Renal pelvis (tissue), 12 donors: Measurements from ENCODE around the gene SLC2A11. TPM values are rescaled to one million over a fixed set of nuclear protein-coding genes. Genes with fewer than 3 reads are reported as not detected.
A peak's percentile ranks its signal among the peaks of the same experiment; 100 is the strongest.

Experiments used
- DNase-seq: peaks from one replicate; pipeline ENCODE4 v3.0.0-alpha.2; 2013
- long read RNA-seq, 16 experiments: transcript quantifications; one replicate each; lab custom pipeline, GENCODE V29; 2026
- polyA plus RNA-seq, 3 donors: library from polyadenylated mRNA; unstranded; fragments of 120-200 nt; gene quantifications; one replicate each; pipeline ENCODE4 v1.2.1, GENCODE V29; 2013; ENCODE audit not compliant: insufficient read length in 3 of 3

Gene SLC2A11, protein sequence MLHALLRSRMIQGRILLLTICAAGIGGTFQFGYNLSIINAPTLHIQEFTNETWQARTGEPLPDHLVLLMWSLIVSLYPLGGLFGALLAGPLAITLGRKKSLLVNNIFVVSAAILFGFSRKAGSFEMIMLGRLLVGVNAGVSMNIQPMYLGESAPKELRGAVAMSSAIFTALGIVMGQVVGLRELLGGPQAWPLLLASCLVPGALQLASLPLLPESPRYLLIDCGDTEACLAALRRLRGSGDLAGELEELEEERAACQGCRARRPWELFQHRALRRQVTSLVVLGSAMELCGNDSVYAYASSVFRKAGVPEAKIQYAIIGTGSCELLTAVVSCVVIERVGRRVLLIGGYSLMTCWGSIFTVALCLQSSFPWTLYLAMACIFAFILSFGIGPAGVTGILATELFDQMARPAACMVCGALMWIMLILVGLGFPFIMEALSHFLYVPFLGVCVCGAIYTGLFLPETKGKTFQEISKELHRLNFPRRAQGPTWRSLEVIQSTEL
- polyA plus RNA-seq, result 10 to 100 TPM; 22.8 to 68.3 (median 61.5) TPM
- long read RNA-seq, donor 1, partial matches to known transcripts, result 0 of 2 reads
- long read RNA-seq, donor 1, other reads (novel, unspliced or antisense), result 0 of 2 reads
- long read RNA-seq, donor 2, partial matches to known transcripts, result 0 of 2 reads
- long read RNA-seq, donor 2, other reads (novel, unspliced or antisense), result 0 of 2 reads
- long read RNA-seq, donor 3, partial matches to known transcripts, result 19 of 22 reads
- long read RNA-seq, donor 3, other reads (novel, unspliced or antisense), result 0 of 22 reads
- long read RNA-seq, donor 4, partial matches to known transcripts, result 5 of 6 reads
- long read RNA-seq, donor 4, other reads (novel, unspliced or antisense), result 0 of 6 reads
- long read RNA-seq, donor 5, partial matches to known transcripts, result 0 of 1 reads
- long read RNA-seq, donor 5, other reads (novel, unspliced or antisense), result 0 of 1 reads
- long read RNA-seq, donor 6, partial matches to known transcripts, result 27 of 33 reads
- long read RNA-seq, donor 6, other reads (novel, unspliced or antisense), result 0 of 33 reads
- long read RNA-seq, donor 7, partial matches to known transcripts, result 0 of 2 reads
- long read RNA-seq, donor 7, other reads (novel, unspliced or antisense), result 0 of 2 reads
- long read RNA-seq, donor 8, partial matches to known transcripts, result 0 of 1 reads
- long read RNA-seq, donor 8, other reads (novel, unspliced or antisense), result 0 of 1 reads
- long read RNA-seq, donor 9, partial matches to known transcripts, result 6 of 8 reads
- long read RNA-seq, donor 9, other reads (novel, unspliced or antisense), result 0 of 8 reads
- long read RNA-seq, donor 10, partial matches to known transcripts, result 0 of 6 reads
- long read RNA-seq, donor 10, other reads (novel, unspliced or antisense), result 0 of 6 reads
- long read RNA-seq, donor 11, partial matches to known transcripts, result 0 of 2 reads
- long read RNA-seq, donor 11, other reads (novel, unspliced or antisense), result 0 of 2 reads
- long read RNA-seq, donor 12, partial matches to known transcripts, result 5 of 11 reads
- long read RNA-seq, donor 12, other reads (novel, unspliced or antisense), result 0 of 11 reads
- long read RNA-seq, donor 13, partial matches to known transcripts, result 0 of 4 reads
- long read RNA-seq, donor 13, other reads (novel, unspliced or antisense), result 0 of 4 reads
- long read RNA-seq, donor 14, partial matches to known transcripts, result 0 of 5 reads
- long read RNA-seq, donor 14, other reads (novel, unspliced or antisense), result 0 of 5 reads
- long read RNA-seq, donor 15, partial matches to known transcripts, result 5 of 8 reads
- long read RNA-seq, donor 15, other reads (novel, unspliced or antisense), result 0 of 8 reads
- long read RNA-seq, donor 16, partial matches to known transcripts, result 0 of 4 reads
- long read RNA-seq, donor 16, other reads (novel, unspliced or antisense), result 0 of 4 reads

DNA sequence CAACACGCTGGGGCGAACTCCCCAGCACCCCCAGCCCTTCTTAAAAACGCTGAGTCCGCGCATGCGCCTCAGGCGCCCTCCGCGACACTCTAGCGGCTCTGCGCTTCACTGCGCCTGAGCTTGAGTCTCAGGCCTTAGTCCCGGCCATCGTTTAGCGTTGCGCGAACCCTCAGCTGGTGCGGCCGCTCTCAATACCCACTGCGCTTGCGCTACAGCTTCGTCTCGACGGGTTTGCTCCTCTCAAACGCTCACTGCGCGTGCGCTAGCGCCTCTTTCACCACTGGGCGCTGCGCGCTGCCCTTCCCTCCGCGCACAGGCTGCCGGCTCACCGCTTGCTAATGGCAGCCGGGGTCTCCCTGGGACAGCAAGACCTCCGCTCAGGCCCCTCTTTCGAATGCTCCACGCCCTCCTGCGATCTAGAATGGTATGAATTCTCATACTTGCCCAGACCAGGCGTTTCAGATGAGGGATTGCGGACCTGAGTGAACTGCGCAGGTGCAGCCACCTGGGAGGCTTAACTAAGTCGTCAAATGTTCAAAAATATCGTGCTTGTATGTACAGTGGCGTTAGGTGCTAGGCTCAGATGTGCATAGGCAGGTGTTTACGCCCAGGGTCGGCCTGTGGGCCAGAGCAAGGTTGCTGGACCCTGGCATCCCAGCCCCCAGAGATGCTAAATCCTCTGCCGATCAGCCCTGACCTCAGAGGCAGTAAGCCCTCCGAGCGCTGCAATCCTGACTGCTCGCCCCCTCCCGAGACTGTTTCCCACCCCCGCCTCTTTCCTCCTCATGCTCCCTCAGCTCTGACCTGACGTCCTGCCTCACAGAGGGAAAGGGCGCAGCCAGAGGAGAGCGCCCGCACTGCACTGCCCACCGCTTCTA lies at the start of gene SLC2A11:
TSS of gene SLC2A11 (plus strand) at position 270 of the 878 bp plus-strand sequence. CDS start at position 395, 125 bp downstream.
- DNase-seq, result peak; percentile 98

DNA sequence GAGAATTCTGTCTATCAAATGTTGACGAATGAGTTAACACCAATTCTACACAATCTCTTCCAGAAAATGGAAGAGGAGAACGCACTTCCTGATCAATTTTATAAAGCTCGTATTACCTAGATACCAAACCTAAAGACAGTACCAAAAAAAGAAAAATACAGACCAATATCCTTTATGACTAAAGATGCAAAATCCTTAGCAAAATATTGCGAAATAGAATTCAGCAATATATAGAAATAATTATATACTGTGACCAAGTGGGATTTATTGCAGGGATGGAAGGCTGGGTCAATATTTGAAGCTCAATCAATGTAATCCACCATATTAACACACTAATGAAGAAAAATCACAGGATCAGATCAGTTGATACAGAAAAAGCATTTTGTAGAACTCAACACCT lies 45.3 kb upstream of the SLC2A11 start:
- no peak for DNase-seq

DNA sequence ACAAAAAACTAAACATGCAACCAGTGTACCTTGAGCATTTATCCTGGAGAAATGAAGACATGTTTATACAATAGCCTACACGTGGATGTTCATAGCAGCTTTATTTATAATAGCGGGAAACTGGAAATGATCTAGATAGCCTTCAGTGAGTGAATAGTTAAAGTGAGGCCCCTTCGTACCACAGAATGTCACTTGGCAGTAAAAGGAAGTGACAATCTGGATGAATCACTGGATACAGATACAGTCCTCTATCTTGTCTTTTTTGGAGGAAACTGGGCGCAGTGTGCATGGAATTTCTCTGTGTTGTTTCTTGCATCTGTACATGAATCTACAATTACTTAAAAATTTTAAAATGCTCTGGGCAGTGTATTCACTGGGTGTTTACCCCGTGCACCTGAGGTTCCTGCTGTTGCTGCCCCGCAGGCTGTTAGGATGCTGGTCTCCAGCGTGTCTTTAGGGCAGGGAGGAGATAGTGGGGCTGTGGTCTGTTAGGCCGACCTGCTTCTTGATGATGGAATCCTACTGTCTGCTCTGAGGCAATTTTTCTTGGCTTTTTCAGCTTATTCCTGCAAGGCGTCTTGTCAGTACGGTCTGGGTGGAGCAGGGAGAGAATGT lies 42.0 kb upstream of the SLC2A11 start:
- no peak for DNase-seq

DNA sequence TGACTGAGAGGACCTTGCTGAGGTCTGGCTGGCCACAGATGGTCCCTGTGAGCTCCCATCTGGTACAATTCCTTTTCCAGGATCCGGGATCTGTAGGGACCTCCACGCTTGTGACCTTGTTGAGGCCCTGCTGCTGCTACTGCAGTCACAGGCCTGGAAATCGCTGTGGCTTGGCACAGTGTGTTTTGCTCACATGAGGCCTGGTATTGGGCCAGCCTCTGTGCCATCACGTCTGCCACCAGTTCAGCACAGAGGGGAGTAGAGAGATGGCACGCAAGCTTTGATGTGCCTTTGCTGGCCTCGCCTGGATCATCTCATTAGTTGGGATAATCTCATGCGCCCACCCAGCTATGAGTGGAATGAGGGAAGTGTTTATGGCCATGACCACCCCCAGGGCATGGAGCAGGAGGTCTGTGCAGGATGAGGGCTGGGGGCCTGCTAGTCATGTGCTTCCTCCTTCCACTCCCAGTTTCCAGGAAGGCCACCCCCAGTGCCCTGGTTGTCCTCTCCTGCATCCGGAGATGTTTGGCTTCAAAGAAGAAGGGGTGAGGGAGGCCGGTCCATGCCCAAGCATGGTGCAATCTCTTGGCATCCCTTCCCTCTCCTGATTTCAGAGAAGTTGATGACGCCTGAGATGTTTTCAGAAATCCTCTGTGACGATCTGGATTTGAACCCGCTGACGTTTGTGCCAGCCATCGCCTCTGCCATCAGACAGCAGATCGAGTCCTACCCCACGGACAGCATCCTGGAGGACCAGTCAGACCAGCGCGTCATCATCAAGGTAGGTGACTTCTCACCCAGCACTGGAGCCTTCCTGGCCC lies 41.3 kb upstream of the SLC2A11 start:
- no peak for DNase-seq

DNA sequence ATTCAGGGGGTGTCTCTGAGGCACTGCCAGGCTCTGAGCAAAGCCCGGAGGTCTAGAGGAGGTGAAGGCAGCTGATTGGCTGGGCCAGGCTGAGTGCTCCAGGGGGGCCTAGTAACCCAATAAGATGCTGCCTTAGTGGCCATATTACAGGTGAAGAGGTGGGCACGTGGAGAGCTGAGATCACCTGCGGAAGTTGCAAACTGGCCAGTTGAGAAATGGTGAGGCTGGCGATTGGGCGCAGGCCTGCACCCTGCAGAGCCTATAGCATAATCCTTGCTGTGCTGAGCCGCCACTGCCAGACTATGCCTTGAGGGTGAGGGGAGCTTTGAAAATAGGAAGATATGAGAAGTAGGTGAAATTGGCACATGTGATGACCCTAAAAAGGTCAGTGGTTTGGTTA lies 40.5 kb upstream of the SLC2A11 start:
- DNase-seq, result no peak

DNA sequence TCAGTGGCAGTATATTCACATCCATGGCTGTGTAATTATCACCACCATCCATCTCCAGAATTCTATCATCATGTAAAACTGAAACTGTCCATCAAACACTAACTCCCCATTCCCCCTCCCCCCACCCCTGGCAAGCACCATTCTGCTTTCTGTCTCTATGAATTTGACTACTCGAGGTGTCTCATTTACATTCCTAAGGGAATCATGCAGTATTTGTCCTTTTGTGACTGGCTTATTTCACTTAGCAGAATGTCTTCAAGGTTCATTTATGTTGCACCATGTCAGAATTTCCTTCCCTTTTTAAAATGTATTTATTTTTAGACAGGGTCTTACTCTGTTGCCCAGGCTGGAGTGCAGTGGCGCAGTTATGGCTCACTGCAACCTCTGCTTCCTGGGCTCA lies 39.1 kb upstream of the SLC2A11 start:
- no peak for DNase-seq

DNA sequence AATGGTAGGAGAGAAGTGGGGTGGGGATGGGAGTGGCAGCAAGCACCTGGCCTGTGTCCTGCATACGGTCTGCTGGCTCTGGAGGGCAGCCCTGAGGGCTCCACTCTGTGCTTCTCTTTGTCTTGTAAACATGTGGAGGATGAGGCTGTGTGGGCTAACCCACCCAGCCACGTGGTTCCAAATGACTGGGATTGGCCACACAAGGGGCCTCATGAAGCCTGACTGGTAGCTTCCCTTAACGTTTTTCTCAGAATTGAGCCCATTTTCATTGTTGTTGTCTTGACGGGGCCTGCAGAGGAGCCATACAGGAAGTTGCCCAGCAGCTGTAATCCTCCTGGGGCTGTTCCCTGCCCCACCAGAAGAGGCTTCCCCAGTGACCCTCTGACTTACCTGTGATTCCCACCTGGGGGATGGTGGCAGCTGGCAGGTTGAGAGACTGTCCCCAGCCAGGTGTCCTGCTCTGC lies 36.9 kb upstream of the SLC2A11 start:
- no peak for DNase-seq

DNA sequence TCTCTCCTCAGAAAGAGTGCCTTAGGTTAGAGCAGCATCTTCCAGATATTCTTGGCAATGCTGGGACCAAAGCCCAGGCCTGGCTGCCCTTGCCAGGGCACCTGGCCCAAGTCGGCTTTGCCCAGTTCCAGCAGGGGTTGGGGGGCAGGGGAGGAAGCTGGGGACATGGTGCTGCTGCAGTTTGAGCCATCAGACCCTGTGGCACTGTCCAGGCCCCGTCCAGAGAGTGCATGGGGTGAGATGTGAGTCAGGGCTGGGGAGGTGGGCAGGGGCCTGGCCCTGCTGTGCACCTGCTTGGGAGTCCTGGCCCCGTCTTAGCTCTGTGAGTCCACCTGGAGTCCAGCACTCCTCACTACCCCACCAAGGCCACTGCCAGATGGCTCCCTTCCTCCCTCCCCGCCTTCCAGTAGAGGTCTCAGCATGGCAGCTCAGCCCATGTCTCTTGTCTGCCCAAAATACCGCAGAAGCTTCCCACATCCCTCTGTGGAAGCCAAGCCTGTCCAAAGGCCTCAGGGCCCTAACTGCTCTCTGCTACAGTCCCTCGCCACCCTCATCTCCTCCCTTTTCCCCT lies 35.5 kb upstream of the SLC2A11 start:
- no peak for DNase-seq

DNA sequence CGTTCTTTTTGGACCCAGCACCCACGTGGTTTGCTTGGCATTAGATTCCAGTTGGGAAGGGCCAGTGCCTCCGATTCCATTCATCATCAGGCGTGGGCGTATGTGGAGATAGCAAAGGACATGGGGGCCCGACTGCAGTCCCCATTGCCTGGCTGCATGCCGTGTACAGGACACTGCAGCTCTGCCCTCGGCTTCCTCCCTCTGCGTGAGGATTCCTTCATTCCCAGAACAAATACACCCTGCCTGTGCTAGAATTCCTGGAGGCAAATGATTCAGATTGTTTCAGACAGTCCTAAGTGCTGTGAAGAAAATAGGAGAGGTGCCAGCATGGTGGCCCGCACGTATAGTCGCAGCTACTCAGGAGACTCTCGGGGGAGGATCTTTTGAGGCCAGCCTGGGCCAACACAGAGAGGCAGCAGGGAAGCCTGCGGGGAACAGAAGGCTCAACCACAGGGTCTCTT lies 34.3 kb upstream of the SLC2A11 start:
- DNase-seq, result no peak

DNA sequence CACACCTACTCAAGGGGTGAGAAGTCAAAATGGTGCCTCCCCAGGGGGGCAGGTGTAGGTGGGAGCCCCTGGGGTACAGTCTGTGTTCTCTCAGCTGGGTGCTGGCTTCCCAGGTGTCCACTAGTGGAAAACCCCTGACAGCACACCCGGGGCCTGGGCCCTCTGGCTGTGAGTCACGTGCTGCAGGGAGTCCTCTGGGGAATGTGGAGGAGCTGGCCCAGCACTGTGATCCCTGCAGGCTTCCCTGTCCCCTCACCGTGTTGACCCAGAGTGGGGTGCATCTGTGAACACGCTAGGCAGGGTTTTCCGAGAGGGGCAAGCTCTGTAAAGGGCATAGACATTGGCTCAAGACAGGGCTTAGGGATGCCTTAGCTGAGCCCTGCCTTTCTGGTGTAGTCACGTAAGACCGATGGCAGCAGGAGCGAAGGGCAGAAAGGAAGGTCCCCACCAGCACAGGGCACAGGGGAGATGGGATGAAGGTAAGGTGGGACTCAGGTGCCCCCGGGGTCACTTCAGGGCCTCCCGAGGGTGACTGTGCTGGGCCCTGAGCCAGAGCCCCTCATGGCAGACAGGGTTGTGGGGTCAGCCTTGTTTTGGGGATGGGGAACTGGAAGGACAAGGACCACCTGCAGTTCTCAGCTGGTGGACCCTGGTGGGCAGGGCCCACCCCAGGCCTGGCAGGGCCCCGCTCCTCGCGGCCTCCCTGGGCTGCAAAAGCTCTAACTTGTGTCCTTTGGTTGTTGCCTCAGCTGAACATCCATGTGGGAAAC lies 33.0 kb upstream of the SLC2A11 start:
- DNase-seq, result no peak

DNA sequence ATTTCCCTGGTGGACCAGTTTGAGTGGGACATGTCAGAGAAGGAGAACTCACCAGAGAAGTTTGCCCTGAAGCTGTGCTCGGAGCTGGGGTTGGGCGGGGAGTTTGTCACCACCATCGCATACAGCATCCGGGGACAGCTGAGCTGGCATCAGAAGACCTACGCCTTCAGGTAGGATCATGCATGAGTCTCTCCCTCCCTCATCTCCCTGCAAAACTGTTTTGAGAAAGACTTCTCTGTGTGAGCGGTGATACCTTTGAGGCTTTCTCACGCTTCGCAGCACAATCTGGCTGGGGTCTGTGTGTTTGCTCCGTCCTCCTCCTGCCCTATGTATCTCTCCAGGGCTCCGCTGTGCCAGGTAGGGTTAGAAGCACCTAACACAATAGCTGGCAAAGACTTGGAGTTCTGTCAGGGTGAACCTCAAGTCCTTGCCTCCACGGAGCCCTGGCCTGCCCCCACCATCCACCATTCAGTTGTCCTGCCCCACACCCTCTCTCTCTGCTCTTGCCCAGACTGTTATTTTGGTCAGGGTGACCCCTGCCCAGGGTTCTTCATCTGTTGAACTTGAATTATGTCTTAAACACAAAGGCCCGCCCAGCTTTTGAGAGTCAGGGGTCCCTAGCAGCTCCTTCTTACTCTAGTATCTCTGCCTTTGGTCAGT lies 32.3 kb upstream of the SLC2A11 start:
- DNase-seq, result no peak

DNA sequence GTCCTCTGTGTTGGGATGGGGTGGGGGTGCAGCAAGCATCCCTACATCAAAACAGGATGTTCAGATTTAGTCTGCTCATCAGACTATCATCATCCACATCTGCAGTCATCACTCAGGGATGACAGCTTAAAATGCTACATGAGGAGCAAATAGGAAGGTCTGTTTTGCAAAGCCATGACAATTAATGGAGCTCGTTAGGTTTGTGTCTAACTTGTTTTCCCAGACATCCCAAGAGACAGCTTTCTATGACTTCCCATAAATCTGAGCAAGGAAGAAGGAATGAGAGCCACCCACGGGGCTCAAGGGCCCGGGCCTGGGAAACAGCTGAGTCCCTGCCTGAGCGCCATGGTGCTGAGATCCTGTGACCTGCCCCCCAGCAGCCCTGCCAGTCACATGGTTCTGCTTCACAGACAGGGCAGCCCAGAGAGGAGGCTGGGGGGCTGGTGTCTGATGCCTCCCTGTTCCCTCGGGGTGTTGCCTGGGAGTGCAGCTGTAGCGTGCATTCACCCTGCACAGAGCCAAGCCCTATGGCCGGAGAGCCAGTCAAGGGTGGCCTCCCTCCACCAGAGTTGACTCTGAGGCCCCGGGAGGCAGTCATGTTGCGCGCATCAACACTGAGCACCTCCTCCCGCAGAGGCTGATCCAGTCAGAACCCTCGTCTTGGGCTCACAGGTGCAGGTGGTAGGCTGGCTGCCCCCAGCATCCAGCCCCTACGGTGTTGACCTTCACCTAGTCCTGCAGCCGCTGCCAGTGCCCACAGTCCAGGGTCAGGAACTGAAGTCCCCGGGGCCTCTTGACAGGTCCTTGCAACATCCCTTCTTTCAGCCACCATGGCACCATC lies 30.9 kb upstream of the SLC2A11 start:
- DNase-seq, result no peak

DNA sequence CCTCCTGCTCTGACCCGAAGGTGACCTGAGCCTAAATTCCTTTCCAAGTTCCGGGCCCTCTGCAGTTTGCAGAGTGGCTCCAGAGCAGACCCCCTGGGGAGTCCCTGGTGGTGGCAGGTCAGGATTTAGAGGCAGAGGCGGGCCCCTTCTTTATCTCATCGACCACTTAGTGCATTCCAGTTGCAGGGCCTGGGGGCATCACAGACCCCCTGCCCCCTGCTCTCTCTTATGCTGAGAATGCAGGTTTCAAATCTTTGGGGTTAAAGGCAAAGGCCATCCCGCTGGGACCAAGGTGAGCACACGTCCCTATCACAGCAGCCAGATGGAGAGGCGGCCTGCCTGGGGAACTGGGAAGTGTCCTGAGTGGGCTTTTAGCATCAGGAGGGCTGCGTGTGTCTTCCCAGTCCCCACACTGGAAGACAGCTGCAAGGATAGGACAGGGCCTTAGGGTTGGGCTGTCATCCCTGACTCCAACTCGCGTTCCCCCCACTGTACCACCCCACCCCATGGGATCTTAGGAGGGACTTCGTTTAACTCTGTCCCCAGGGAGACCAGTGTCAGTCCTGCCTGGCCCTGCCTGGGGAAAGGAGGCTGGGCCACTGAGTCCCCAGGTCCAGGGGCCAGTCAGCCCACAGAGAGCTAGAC lies 30.2 kb upstream of the SLC2A11 start:
- DNase-seq, result no peak

DNA sequence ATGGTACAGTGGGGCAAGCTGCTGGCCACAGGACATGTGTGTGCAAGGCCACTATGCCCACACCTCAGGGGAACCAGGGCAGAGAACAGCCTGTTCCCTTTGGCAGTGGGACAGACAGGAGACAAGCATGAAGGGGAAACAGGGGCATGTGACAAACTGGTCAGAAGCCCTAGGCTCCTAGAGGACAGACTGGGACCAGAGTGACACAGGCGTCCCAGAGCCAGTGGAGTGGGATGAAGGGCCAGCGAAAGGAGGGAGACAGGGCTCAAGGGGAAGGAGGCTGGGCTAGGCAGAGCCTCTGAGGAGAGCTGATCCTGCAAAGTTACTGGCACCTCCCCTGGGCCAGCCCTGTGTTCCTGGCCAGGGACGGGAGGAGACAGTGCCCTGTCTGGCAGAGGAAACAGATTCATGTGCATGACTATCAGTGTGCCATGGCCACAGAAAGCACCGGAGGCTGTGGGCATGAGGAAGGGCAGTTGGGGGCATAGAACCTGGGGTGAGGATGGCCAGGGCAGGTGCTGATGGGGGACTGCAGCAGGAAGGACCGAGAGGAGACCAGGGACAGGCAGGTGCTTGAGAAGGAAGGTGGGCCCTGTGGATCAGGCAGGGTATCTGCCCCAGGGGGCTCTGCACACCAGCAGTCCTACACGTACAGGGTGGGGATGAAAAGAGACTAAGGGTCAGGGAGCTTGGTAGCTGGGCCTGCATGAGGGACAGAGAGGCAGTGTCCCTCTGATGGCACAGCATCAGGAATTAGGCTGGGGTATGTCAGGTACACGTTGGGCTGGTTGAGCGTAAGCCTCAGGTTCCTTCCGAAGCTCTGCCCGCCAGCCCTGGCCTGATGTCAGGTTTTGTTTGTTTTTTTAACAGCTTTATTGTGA lies 28.6 kb upstream of the SLC2A11 start:
- DNase-seq, result no peak
